Ishikawa (cell line): ENCODE data around the gene PIM2.

Experiments
- CEBPB ChIP-seq: IDR thresholded peaks from 2 replicates; pipeline ENCODE4 v1.6.1; 2012
- CREB1 ChIP-seq: IDR thresholded peaks from 2 replicates; pipeline ENCODE4 v1.6.1; 2012; ENCODE audit warnings: low read depth
- EGR1 ChIP-seq: IDR thresholded peaks from 2 replicates; pipeline ENCODE4 v1.6.1; 2012
- EP300 ChIP-seq: IDR thresholded peaks from 2 replicates; pipeline ENCODE4 v1.6.1; 2012; ENCODE audit warnings: borderline replicate concordance
- FOXM1 ChIP-seq: IDR thresholded peaks from 2 replicates; pipeline ENCODE4 v1.6.1; 2012; ENCODE audit warnings: low read depth, borderline replicate concordance
- NFIC ChIP-seq: IDR thresholded peaks from 2 replicates; pipeline ENCODE4 v1.6.1; 2012
- RAD21 ChIP-seq: IDR thresholded peaks from 2 replicates; pipeline ENCODE4 v1.6.1; 2012; ENCODE audit warnings: low read depth
- TAF1 ChIP-seq: IDR thresholded peaks from 2 replicates; pipeline ENCODE4 v1.6.1; 2012; ENCODE audit warnings: low read depth, mild to moderate bottlenecking
- TCF12 ChIP-seq: IDR thresholded peaks from 2 replicates; pipeline ENCODE4 v1.6.1; 2012; ENCODE audit warnings: low read depth
- TEAD4 ChIP-seq: IDR thresholded peaks from 2 replicates; pipeline ENCODE4 v1.6.1; 2012
- YY1 ChIP-seq: IDR thresholded peaks from 2 replicates; pipeline ENCODE4 v1.6.1; 2012; ENCODE audit warnings: low read depth
- ZBTB7A ChIP-seq: IDR thresholded peaks from 2 replicates; pipeline ENCODE4 v1.6.1; 2012; ENCODE audit warnings: low read depth
- TF ChIP-seq, protein P1 (sequence below): IDR thresholded peaks from 2 replicates; pipeline ENCODE4 v1.6.1; 2012
- TF ChIP-seq, protein P2 (sequence below): IDR thresholded peaks from 2 replicates; pipeline ENCODE4 v1.6.1; 2012
- TF ChIP-seq, protein P3 (sequence below): IDR thresholded peaks from 2 replicates; pipeline ENCODE4 v1.6.1; 2012; ENCODE audit warnings: low read depth, mild to moderate bottlenecking

Gene PIM2

DNA sequence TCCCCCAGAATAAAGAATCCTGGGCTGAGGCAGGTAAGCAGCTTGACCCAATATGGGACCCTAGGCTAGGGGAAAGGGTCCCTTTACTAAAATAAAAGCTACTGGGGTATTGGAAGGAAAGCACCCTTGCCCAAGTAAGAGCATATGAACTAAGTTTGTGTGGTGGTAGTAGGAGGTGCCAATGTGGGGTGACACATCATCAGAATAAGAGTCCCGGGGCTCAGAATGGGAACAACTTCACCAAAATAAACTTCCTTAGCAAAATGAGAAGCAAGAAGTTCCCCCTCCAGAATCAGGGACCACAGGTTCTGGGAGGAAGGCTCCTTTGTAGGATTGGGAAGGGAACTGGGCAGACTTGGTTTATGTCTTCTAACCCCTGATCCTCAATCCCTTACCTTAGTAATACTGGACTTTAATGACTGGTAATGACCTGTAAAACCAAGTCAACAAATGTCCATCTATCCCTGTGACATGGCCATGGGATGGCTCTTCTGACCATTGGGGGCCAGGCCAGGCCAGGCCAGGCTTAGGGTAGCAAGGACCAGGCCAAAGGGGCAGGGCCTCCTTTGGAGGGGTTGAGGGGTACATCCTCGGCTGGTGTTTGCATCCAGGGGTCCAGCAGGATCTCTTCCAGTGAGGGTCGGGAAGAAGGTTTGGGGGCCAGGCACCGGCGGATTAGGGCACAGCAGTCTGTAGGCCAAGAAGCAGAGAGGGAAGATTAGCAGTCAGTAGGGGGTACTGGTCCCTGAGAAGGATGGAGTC is 5.0 kb downstream of the PIM2 start:
- no peak for TF ChIP-seq EGR1
- no peak for TF ChIP-seq EP300
- no peak for TF ChIP-seq TAF1
- TF ChIP-seq CEBPB, result no peak
- TF ChIP-seq FOXM1, result no peak
- no peak for TF ChIP-seq NFIC
- TF ChIP-seq, protein P1, sequence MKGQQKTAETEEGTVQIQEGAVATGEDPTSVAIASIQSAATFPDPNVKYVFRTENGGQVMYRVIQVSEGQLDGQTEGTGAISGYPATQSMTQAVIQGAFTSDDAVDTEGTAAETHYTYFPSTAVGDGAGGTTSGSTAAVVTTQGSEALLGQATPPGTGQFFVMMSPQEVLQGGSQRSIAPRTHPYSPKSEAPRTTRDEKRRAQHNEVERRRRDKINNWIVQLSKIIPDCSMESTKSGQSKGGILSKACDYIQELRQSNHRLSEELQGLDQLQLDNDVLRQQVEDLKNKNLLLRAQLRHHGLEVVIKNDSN, result no peak
- no peak for TF ChIP-seq CREB1
- TF ChIP-seq ZBTB7A, result no peak
- no peak for TF ChIP-seq YY1
- TF ChIP-seq, protein P2, sequence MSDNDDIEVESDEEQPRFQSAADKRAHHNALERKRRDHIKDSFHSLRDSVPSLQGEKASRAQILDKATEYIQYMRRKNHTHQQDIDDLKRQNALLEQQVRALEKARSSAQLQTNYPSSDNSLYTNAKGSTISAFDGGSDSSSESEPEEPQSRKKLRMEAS, result no peak
- TF ChIP-seq TEAD4, result no peak
- TF ChIP-seq TCF12, result no peak
- TF ChIP-seq, protein P3, sequence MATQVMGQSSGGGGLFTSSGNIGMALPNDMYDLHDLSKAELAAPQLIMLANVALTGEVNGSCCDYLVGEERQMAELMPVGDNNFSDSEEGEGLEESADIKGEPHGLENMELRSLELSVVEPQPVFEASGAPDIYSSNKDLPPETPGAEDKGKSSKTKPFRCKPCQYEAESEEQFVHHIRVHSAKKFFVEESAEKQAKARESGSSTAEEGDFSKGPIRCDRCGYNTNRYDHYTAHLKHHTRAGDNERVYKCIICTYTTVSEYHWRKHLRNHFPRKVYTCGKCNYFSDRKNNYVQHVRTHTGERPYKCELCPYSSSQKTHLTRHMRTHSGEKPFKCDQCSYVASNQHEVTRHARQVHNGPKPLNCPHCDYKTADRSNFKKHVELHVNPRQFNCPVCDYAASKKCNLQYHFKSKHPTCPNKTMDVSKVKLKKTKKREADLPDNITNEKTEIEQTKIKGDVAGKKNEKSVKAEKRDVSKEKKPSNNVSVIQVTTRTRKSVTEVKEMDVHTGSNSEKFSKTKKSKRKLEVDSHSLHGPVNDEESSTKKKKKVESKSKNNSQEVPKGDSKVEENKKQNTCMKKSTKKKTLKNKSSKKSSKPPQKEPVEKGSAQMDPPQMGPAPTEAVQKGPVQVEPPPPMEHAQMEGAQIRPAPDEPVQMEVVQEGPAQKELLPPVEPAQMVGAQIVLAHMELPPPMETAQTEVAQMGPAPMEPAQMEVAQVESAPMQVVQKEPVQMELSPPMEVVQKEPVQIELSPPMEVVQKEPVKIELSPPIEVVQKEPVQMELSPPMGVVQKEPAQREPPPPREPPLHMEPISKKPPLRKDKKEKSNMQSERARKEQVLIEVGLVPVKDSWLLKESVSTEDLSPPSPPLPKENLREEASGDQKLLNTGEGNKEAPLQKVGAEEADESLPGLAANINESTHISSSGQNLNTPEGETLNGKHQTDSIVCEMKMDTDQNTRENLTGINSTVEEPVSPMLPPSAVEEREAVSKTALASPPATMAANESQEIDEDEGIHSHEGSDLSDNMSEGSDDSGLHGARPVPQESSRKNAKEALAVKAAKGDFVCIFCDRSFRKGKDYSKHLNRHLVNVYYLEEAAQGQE, result no peak
- TF ChIP-seq RAD21, result no peak

DNA sequence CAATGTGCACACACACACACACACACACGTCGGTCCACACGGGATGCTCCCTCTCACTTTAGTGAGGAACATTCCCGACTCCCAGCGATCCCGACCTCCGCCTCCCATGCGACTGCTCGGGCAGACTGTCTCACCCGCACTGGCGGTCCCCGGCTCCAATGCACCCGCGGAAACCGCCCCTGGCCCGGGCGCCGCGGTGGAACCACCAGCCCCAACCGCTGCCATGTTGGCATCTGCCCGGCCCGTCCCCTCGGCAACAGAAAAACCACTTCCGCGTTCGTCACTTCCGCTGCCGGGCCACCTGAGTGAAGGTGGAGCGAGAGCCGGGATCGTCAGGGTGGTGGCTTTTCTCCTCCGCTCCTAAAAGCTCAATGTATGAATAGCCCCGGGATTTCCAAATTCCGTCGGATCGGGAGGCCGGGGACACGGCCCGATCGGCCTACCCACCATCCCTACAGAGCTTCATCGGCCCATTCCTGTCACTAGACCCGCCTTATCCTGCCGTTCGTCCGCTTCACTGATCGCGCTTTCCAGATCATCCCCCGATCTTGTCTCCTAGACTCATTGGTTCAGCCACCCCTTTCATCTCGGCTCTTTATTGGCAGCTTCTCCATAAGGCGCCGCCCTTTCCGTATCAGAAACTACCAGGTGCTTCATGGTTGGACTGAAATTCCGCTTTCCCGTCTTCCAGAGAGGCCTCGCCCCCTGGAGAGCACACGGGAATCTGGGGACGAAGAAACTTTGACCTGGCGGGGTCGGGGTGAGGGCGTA is 7.2 kb downstream of the PIM2 start, which contains the start of gene SLC35A2:
TSS of gene SLC35A2 (minus strand) at position 235 of the 771 bp plus-strand sequence. CDS start at position 225, 10 bp downstream.
- TF ChIP-seq EP300 (no peak), ZBTB7A (no peak), NFIC (no peak), RAD21 (no peak), TEAD4 (no peak), CEBPB (no peak), EGR1 (no peak), CREB1 (peak; percentile 71; the same call in 1 of the 2 replicates), TCF12 (no peak), FOXM1 (no peak), TAF1 (peak; percentile 64), YY1 (peak; percentile 88)
- TF ChIP-seq, protein P3, result no peak
- TF ChIP-seq, protein P1, result peak; percentile 53
- TF ChIP-seq, protein P2, result peak; percentile 16

DNA sequence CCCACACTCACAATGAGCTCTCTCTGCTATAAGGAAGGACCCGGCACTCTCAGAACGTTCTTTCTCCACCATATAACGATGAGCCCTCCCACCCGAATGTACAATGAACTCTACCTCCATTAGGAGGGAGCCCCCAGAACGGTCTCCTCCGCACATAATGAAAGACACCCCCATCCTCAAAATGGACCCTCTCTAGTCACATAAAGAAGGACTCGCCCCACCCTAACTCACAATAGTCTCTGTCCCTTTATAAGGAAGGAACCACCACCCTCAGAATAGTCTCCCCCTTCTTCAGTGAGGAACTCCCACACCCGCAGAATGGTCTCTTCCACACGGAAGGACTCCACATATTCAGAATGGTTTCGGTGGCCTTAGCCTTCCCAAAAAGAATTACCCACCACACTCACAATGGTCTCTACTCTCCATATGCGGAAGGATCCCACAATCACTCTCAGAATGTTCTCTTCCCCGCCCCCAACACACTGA is 7.9 kb downstream of the PIM2 start:
- TF ChIP-seq CREB1 (no peak), NFIC (no peak), TCF12 (no peak), TEAD4 (no peak), TAF1 (no peak)

DNA sequence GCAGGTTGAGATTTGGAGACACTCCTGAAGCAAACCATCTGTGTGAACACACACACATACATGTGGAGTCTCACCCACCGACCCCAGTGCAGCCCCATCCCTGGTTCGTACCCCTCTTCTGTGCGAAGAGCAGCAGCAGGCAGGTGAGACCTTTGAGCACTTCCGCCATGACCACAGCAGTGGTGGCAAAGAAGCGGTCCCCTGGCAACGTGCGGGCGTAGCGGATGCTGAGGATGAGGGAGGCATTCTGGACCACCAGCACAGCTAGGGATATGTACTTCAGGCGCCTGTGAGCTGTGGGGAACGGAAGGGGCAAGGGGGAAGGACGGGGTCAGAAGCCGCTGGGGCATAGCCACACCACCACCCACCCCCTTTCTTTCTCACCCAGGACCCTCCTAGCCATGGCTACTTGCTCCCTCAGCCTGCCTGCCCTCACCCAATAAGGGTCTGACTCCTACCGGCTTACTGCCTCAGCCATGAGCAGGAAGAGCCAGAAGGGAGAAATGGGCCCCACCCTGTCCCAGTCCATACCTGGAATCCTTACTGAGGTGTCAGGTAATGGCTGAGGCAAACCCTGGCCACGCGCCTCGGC is 9.0 kb downstream of the PIM2 start:
- TF ChIP-seq NFIC, result no peak
- TF ChIP-seq EGR1, result no peak
- TF ChIP-seq CEBPB, result no peak
- no peak for TF ChIP-seq TAF1
- no peak for TF ChIP-seq ZBTB7A
- no peak for TF ChIP-seq FOXM1

DNA sequence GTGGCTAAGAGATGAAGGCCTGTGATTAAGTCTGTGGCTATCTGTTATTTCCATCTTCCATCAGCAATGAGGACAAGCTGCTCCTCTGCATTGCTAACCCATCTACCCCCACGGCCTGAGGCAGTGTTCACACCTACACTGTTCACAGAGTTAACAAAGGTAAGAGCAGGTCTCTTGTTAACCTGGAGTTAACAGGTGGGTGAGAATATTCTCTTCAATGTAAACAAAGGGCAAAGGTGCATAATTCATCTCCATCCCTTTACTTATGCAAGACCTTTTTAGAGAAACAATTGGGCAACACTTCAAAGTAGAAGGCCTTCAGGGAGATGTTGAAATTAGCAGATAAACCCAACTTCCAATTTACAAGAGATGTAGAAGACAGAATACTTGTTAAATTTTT is 10.2 kb downstream of the PIM2 start:
- no peak for TF ChIP-seq YY1
- no peak for TF ChIP-seq TEAD4
- TF ChIP-seq EP300, result no peak
- TF ChIP-seq, protein P3, result no peak
- TF ChIP-seq, protein P2, result no peak
- TF ChIP-seq FOXM1, result no peak
- no peak for TF ChIP-seq EGR1
- no peak for TF ChIP-seq CREB1
- TF ChIP-seq ZBTB7A, result no peak
- no peak for TF ChIP-seq TAF1
- TF ChIP-seq RAD21, result no peak
- TF ChIP-seq NFIC, result no peak
- no peak for TF ChIP-seq TCF12
- TF ChIP-seq CEBPB, result no peak
- TF ChIP-seq, protein P1, result no peak
